Measurements from ENCODE around the gene NCKIPSD. TPM values are rescaled to one million over a fixed set of nuclear protein-coding genes. Genes with fewer than 3 reads are reported as not detected.

Gene NCKIPSD
- total and polyA plus RNA-seq, 3 experiments from 2014 or later, result 11.0 to 30.2 (median 29.2) TPM

GRCh38 chr3:48637305-48637704 lies 48.4 kb downstream of the NCKIPSD start:
- DNase-seq, result no peak
- Mint-ChIP-seq H3K27me3 (peaks cover 0 to 1% of the 10 kb centered on the region in 2 donors), H3K36me3 (peaks cover 0 to 19% (median 1%) of the 10 kb centered on the region in 3 donors), H3K4me3 (peak overlapping the region in 6 of 7 donors; percentile 43 to 89 (median 63)), H3K27ac (peak overlapping the region in 1 of 8 donors; percentile 21), H3K4me1 (peaks cover 11 to 31% (median 18%) of the 10 kb centered on the region in 3 donors), H3K9me3 (no peaks in the 10 kb centered on the region)
- no peaks in the 10 kb centered on the region for H3K36me3 ChIP-seq (ENCODE audit: insufficient read depth, low read length)
- POLR2A ChIA-PET, result interaction anchor here (0.6 kb wide), 1 partner anchor 458 kb away, joined by 3 read pairs; no protein-coding TSS in a partner anchor
- CTCF ChIA-PET, result no interaction called here
- no peak overlapping the region for H3K4me3 ChIP-seq (ENCODE audit: low read length)
- peaks cover 18% of the 10 kb centered on the region for H3K4me1 ChIP-seq (ENCODE audit: insufficient read depth, low read length)
- no peak overlapping the region for H3K27ac ChIP-seq (ENCODE audit: low read depth, low read length)
- no peaks in the 10 kb centered on the region for H3K9me3 ChIP-seq (ENCODE audit: low read length)
- H3K27me3 ChIP-seq (ENCODE audit: insufficient read depth, low read length, poor library complexity, severe bottlenecking), result no peaks in the 10 kb centered on the region

GRCh38 chr3:48636149-48636655 lies 49.5 kb downstream of the NCKIPSD start:
- Mint-ChIP-seq H3K4me3 (peak overlapping the region; percentile 85 to 97 (median 89)), H3K27ac (peak overlapping the region in 4 of 8 donors; percentile 40 to 88 (median 74)), H3K36me3 (peaks cover 0 to 21% (median 1%) of the 10 kb centered on the region in 3 donors), H3K27me3 (peaks cover 0 to 1% of the 10 kb centered on the region in 2 donors), H3K9me3 (no peaks in the 10 kb centered on the region), H3K4me1 (peaks cover 11 to 31% (median 18%) of the 10 kb centered on the region in 3 donors)
- H3K27me3 ChIP-seq (ENCODE audit: insufficient read depth, low read length, poor library complexity, severe bottlenecking), result no peaks in the 10 kb centered on the region
- POLR2A ChIA-PET, result interaction anchor here (1.0 to 1.1 kb wide), 3 partner anchors 11 to 50 kb away, joined by 3 to 4 read pairs (median 4); partner anchors contain the start of gene NCKIPSD
- CTCF ChIA-PET, result interaction anchor here (0.8 to 3.8 kb wide), 6 partner anchors 8 to 104 kb away, joined by 3 to 15 read pairs (median 4); partner anchors contain the start of genes NCKIPSD and TMEM89
- H3K36me3 ChIP-seq (ENCODE audit: insufficient read depth, low read length), result no peaks in the 10 kb centered on the region
- H3K9me3 ChIP-seq (ENCODE audit: low read length), result no peaks in the 10 kb centered on the region
- peak overlapping the region; percentile 65 for H3K27ac ChIP-seq (ENCODE audit: low read depth, low read length)
- H3K4me3 ChIP-seq (ENCODE audit: low read length), result peak overlapping the region; percentile 71
- peaks cover 18% of the 10 kb centered on the region for H3K4me1 ChIP-seq (ENCODE audit: insufficient read depth, low read length)
- DNase-seq, result no peak

- Mint-ChIP-seq H3K27me3 (peaks cover 0 to 1% of the 10 kb centered on the region in 2 donors), H3K4me3 (peak within 1 kb of the TSS; percentile 85 to 97 (median 89)), H3K36me3 (peaks cover 0 to 23% (median 1%) of the 10 kb centered on the region in 3 donors), H3K4me1 (peaks cover 11 to 31% (median 18%) of the 10 kb centered on the region in 3 donors), H3K9me3 (no peaks in the 10 kb centered on the region), H3K27ac (peak within 1 kb of the TSS in 6 of 8 donors; percentile 50 to 94 (median 84))
- peaks cover 18% of the 10 kb centered on the region for H3K4me1 ChIP-seq (ENCODE audit: insufficient read depth, low read length)
- H3K27me3 ChIP-seq (ENCODE audit: insufficient read depth, low read length, poor library complexity, severe bottlenecking), result no peaks in the 10 kb centered on the region
- peak within 1 kb of the TSS; percentile 71 for H3K4me3 ChIP-seq (ENCODE audit: low read length)
- H3K9me3 ChIP-seq (ENCODE audit: low read length), result no peaks in the 10 kb centered on the region
- no peaks in the 10 kb centered on the region for H3K36me3 ChIP-seq (ENCODE audit: insufficient read depth, low read length)
- CTCF ChIA-PET, result interaction anchor here (0.8 to 3.8 kb wide), 9 partner anchors 9 to 352 kb away, joined by 3 to 15 read pairs (median 4); partner anchors contain the start of genes NCKIPSD and TMEM89
- H3K27ac ChIP-seq (ENCODE audit: low read depth, low read length), result peak within 1 kb of the TSS; percentile 65
- POLR2A ChIA-PET, result interaction anchor here (0.8 to 1.1 kb wide), 4 partner anchors 10 to 51 kb away, joined by 3 to 4 read pairs (median 4); partner anchors contain the start of gene NCKIPSD
- DNase-seq, result peak; percentile 87 to 93 (median 91)
Measured at GRCh38 chr3:48635222-48636021, 50.3 kb downstream of the NCKIPSD start, which contains the start of gene SLC26A6. Gene SLC26A6 (minus strand): TSS chr3:48635461. CDS start chr3:48635393, 68 bp downstream.

GRCh38 chr3:48634661-48635221 lies 51.0 kb downstream of the NCKIPSD start:
- Histone ChIP-seq H3K4me3 (ENCODE audit: low read length) (peak overlapping the region; percentile 71), H3K36me3 (ENCODE audit: insufficient read depth, low read length) (no peaks in the 10 kb centered on the region), H3K9me3 (ENCODE audit: low read length) (no peaks in the 10 kb centered on the region), H3K27me3 (ENCODE audit: insufficient read depth, low read length, poor library complexity, severe bottlenecking) (no peaks in the 10 kb centered on the region), H3K4me1 (ENCODE audit: insufficient read depth, low read length) (peaks cover 18% of the 10 kb centered on the region), H3K27ac (ENCODE audit: low read depth, low read length) (peak overlapping the region; percentile 43)
- peaks cover 0 to 1% of the 10 kb centered on the region in 2 donors for H3K27me3 Mint-ChIP-seq
- H3K4me3 Mint-ChIP-seq, result peak overlapping the region; percentile 85 to 97 (median 89)
- H3K4me1 Mint-ChIP-seq, result peaks cover 11 to 31% (median 18%) of the 10 kb centered on the region in 3 donors
- ChIA-PET POLR2A (interaction anchor here (0.8 to 1.0 kb wide), 2 partner anchors 22 to 27 kb away, joined by 3 to 4 read pairs; no protein-coding TSS in a partner anchor), CTCF (interaction anchor here (0.9 to 3.8 kb wide), 8 partner anchors 10 to 353 kb away, joined by 3 to 15 read pairs (median 4); partner anchors contain the start of gene NCKIPSD)
- H3K27ac Mint-ChIP-seq, result peak overlapping the region in 4 of 8 donors; percentile 23 to 75 (median 54)
- peak in 4 of 5 donors; percentile 10 to 60 (median 40) for DNase-seq
- H3K36me3 Mint-ChIP-seq, result peaks cover 0 to 28% (median 1%) of the 10 kb centered on the region in 3 donors
- H3K9me3 Mint-ChIP-seq, result no peaks in the 10 kb centered on the region

GRCh38 chr3:48633743-48634142 lies 52.0 kb downstream of the NCKIPSD start:
- peaks cover 11 to 31% (median 18%) of the 10 kb centered on the region in 3 donors for H3K4me1 Mint-ChIP-seq
- no peak for DNase-seq
- ChIA-PET CTCF (interaction anchor here (1.2 to 3.8 kb wide), 2 partner anchors 24 to 198 kb away, joined by 3 to 15 read pairs; no protein-coding TSS in a partner anchor), POLR2A (no interaction called here)
- no peaks in the 10 kb centered on the region for H3K9me3 Mint-ChIP-seq
- H3K36me3 ChIP-seq (ENCODE audit: insufficient read depth, low read length), result no peaks in the 10 kb centered on the region
- H3K27ac Mint-ChIP-seq, result peak overlapping the region in 1 of 8 donors; percentile 41
- H3K36me3 Mint-ChIP-seq, result peaks cover 0 to 32% (median 8%) of the 10 kb centered on the region in 3 donors
- peaks cover 18% of the 10 kb centered on the region for H3K4me1 ChIP-seq (ENCODE audit: insufficient read depth, low read length)
- peaks cover 0 to 1% of the 10 kb centered on the region in 2 donors for H3K27me3 Mint-ChIP-seq
- no peaks in the 10 kb centered on the region for H3K9me3 ChIP-seq (ENCODE audit: low read length)
- no peak overlapping the region for H3K4me3 ChIP-seq (ENCODE audit: low read length)
- no peak overlapping the region for H3K27ac ChIP-seq (ENCODE audit: low read depth, low read length)
- peak overlapping the region in 6 of 7 donors; percentile 29 to 87 (median 65) for H3K4me3 Mint-ChIP-seq
- H3K27me3 ChIP-seq (ENCODE audit: insufficient read depth, low read length, poor library complexity, severe bottlenecking), result no peaks in the 10 kb centered on the region

- Histone ChIP-seq H3K9me3 (ENCODE audit: low read length) (no peaks in the 10 kb centered on the region), H3K36me3 (ENCODE audit: insufficient read depth, low read length) (no peaks in the 10 kb centered on the region), H3K4me1 (ENCODE audit: insufficient read depth, low read length) (peaks cover 18% of the 10 kb centered on the region), H3K4me3 (ENCODE audit: low read length) (no peak overlapping the region), H3K27me3 (ENCODE audit: insufficient read depth, low read length, poor library complexity, severe bottlenecking) (no peaks in the 10 kb centered on the region), H3K27ac (ENCODE audit: low read depth, low read length) (no peak overlapping the region)
- ChIA-PET CTCF (interaction anchor here (1.2 to 3.8 kb wide), 2 partner anchors 24 to 197 kb away, joined by 3 to 15 read pairs; no protein-coding TSS in a partner anchor), POLR2A (no interaction called here)
- DNase-seq, result no peak
- Mint-ChIP-seq H3K9me3 (no peaks in the 10 kb centered on the region), H3K27me3 (peaks cover 0 to under 1% of the 10 kb centered on the region in 2 donors), H3K36me3 (peaks cover 0 to 37% (median 8%) of the 10 kb centered on the region in 3 donors), H3K27ac (no peak overlapping the region), H3K4me3 (peak overlapping the region in 5 of 7 donors; percentile 29 to 85 (median 56)), H3K4me1 (peaks cover 11 to 31% (median 18%) of the 10 kb centered on the region in 3 donors)
Measured at GRCh38 chr3:48633256-48633655, 52.5 kb downstream of the NCKIPSD start.
